NCI-H82 treated with DMSO at 0.1 percent for 48 hours (cell line): ENCODE measurements around the gene XYLT1.

ENCODE experiments used
- DNase-seq: peaks from one replicate; lab custom pipeline; 2025; ENCODE audit not compliant: unreplicated experiment; lab: John Stamatoyannopoulos, UW

XYLT1 gene

GRCh38 chr16:17070882-17071592 lies 399.7 kb downstream of the XYLT1 start:
- DNase-seq = no peak

- no peak for DNase-seq
Observed at GRCh38 chr16:17069681-17070080, 401.1 kb downstream of the XYLT1 start.

- DNase-seq = no peak
Observed at GRCh38 chr16:17068524-17068923, 402.2 kb downstream of the XYLT1 start.

- DNase-seq = no peak
Observed at GRCh38 chr16:17067882-17068281, 402.9 kb downstream of the XYLT1 start.

GRCh38 chr16:17063201-17064139 lies 407.3 kb downstream of the XYLT1 start:
- DNase-seq = no peak

- no peak for DNase-seq
Observed at GRCh38 chr16:17062676-17063075, 408.1 kb downstream of the XYLT1 start.

GRCh38 chr16:17061326-17061725 lies 409.4 kb downstream of the XYLT1 start:
- DNase-seq = no peak

GRCh38 chr16:17058471-17058870 lies 412.3 kb downstream of the XYLT1 start:
- DNase-seq = no peak

- no peak for DNase-seq
Observed at GRCh38 chr16:17056666-17057065, 414.1 kb downstream of the XYLT1 start.

GRCh38 chr16:17053536-17054160 lies 417.1 kb downstream of the XYLT1 start:
- no peak for DNase-seq
